Muscle layer of colon (tissue), 2 donors: ENCODE results near the gene ZFPM1.

Experiments used
- H3K27ac ChIP-seq: one replicate; pipeline ENCODE4 v1.7.0; 2013; ENCODE audit warnings: low read depth, mild to moderate bottlenecking, low read length, moderate library complexity
- H3K27me3 ChIP-seq, 2 donors: one replicate each; pipeline ENCODE4 v1.7.0; 2013; ENCODE audit warnings: low read length in 2 of 2, mild to moderate bottlenecking in 2 of 2; ENCODE audit not compliant: insufficient read depth in 2 of 2, control insufficient read depth in 1 of 2
- H3K36me3 ChIP-seq: one replicate; pipeline ENCODE4 v1.7.0; 2013; ENCODE audit warnings: mild to moderate bottlenecking, low read length; ENCODE audit not compliant: insufficient read depth
- H3K4me1 ChIP-seq: one replicate; pipeline ENCODE4 v1.7.0; 2013; ENCODE audit warnings: mild to moderate bottlenecking, low read length; ENCODE audit not compliant: insufficient read depth
- H3K4me3 ChIP-seq, 2 donors: one replicate each; pipeline ENCODE4 v1.7.0; 2013; ENCODE audit warnings: low read length in 2 of 2, low read depth in 1 of 2, mild to moderate bottlenecking in 1 of 2, moderate library complexity in 1 of 2
- H3K9ac ChIP-seq: one replicate; pipeline ENCODE4 v1.7.0; 2013; ENCODE audit warnings: low read length
- H3K9me3 ChIP-seq: one replicate; pipeline ENCODE4 v1.7.0; 2013; ENCODE audit warnings: mild to moderate bottlenecking, low read length
- donor health status: abdominal sarcoma.
- donor health status: Adenocarcinoma of cecum.

The ZFPM1 gene

GRCh38 chr16:88454523-88454947 lies 1.5 kb downstream of the ZFPM1 start:
- Histone ChIP-seq H3K27ac (no peak overlapping the region), H3K36me3 (no peaks in the 10 kb centered on the region), H3K4me1 (peaks cover 21% of the 10 kb centered on the region), H3K4me3 (peak overlapping the region; percentile 38 to 67), H3K27me3 (peaks cover 25 to 50% of the 10 kb centered on the region in 2 donors), H3K9me3 (no peaks in the 10 kb centered on the region), H3K9ac (no peak overlapping the region)

- Histone ChIP-seq H3K9me3 (no peaks in the 10 kb centered on the region), H3K4me3 (peak overlapping the region; percentile 44 to 50), H3K36me3 (no peaks in the 10 kb centered on the region), H3K9ac (no peak overlapping the region), H3K4me1 (peaks cover 21% of the 10 kb centered on the region), H3K27me3 (peaks cover 25 to 54% of the 10 kb centered on the region in 2 donors), H3K27ac (no peak overlapping the region)
Measured at GRCh38 chr16:88455610-88456355, 2.7 kb downstream of the ZFPM1 start.

GRCh38 chr16:88456356-88457292 lies 3.5 kb downstream of the ZFPM1 start:
- Histone ChIP-seq H3K9ac (no peak overlapping the region), H3K9me3 (no peaks in the 10 kb centered on the region), H3K36me3 (no peaks in the 10 kb centered on the region), H3K4me1 (peaks cover 21% of the 10 kb centered on the region), H3K27me3 (peaks cover 25 to 60% of the 10 kb centered on the region in 2 donors), H3K27ac (no peak overlapping the region), H3K4me3 (peak overlapping the region; percentile 44 to 50)

- Histone ChIP-seq H3K9ac (no peak overlapping the region), H3K9me3 (no peaks in the 10 kb centered on the region), H3K27ac (no peak overlapping the region), H3K27me3 (peaks cover 25 to 68% of the 10 kb centered on the region in 2 donors), H3K4me3 (no peak overlapping the region), H3K4me1 (peaks cover 21% of the 10 kb centered on the region), H3K36me3 (no peaks in the 10 kb centered on the region)
Measured at GRCh38 chr16:88458039-88458772, 5.1 kb downstream of the ZFPM1 start.

- peaks cover 21% of the 10 kb centered on the region for H3K4me1 ChIP-seq
- peaks cover 25 to 68% of the 10 kb centered on the region in 2 donors for H3K27me3 ChIP-seq
- no peaks in the 10 kb centered on the region for H3K9me3 ChIP-seq
- H3K4me3 ChIP-seq: no peak overlapping the region
- no peak overlapping the region for H3K9ac ChIP-seq
- no peak overlapping the region for H3K27ac ChIP-seq
- no peaks in the 10 kb centered on the region for H3K36me3 ChIP-seq
Measured at GRCh38 chr16:88458773-88459235, 5.7 kb downstream of the ZFPM1 start.

- Histone ChIP-seq H3K27ac (no peak overlapping the region), H3K4me1 (peaks cover 15% of the 10 kb centered on the region), H3K9ac (no peak overlapping the region), H3K9me3 (no peaks in the 10 kb centered on the region), H3K36me3 (no peaks in the 10 kb centered on the region), H3K27me3 (peaks cover 20 to 65% of the 10 kb centered on the region in 2 donors), H3K4me3 (no peak overlapping the region)
Measured at GRCh38 chr16:88459366-88460073, 6.4 kb downstream of the ZFPM1 start.

GRCh38 chr16:88460496-88461330 lies 7.6 kb downstream of the ZFPM1 start:
- Histone ChIP-seq H3K4me1 (peaks cover 9% of the 10 kb centered on the region), H3K27me3 (peaks cover 13 to 56% of the 10 kb centered on the region in 2 donors), H3K4me3 (no peak overlapping the region), H3K9ac (no peak overlapping the region), H3K9me3 (no peaks in the 10 kb centered on the region), H3K27ac (no peak overlapping the region), H3K36me3 (no peaks in the 10 kb centered on the region)

GRCh38 chr16:88461331-88462269 lies 8.5 kb downstream of the ZFPM1 start:
- H3K9ac ChIP-seq: no peak overlapping the region
- peaks cover 5 to 47% of the 10 kb centered on the region in 2 donors for H3K27me3 ChIP-seq
- H3K4me3 ChIP-seq: no peak overlapping the region
- H3K9me3 ChIP-seq: no peaks in the 10 kb centered on the region
- no peak overlapping the region for H3K27ac ChIP-seq
- no peaks in the 10 kb centered on the region for H3K4me1 ChIP-seq
- no peaks in the 10 kb centered on the region for H3K36me3 ChIP-seq

- Histone ChIP-seq H3K27ac (no peak overlapping the region), H3K9ac (no peak overlapping the region), H3K4me1 (no peaks in the 10 kb centered on the region), H3K9me3 (no peaks in the 10 kb centered on the region), H3K4me3 (no peak overlapping the region), H3K36me3 (no peaks in the 10 kb centered on the region), H3K27me3 (peaks cover 0 to 44% of the 10 kb centered on the region in 2 donors)
Measured at GRCh38 chr16:88462396-88462795, 9.3 kb downstream of the ZFPM1 start.
